Loucy (cell line): ENCODE measurements around the gene NEO1.

Experiments used
- H2AFZ ChIP-seq: fragments of 200-600 bp; sonication (generic); 2 replicates; pipeline ENCODE4 v1.6.0; 2016; ENCODE audit warnings: antibody characterized with exemption, mild to moderate bottlenecking, low read length, moderate library complexity
- H3F3A ChIP-seq: fragments of 200-600 bp; 2 replicates; pipeline ENCODE4 v1.6.0; 2016; ENCODE audit warnings: antibody characterized with exemption, low read depth, mild to moderate bottlenecking
- H3K27me3 ChIP-seq: fragments of 200-600 bp; sonication (generic); 2 replicates; pipeline ENCODE4 v1.6.1; 2014; ENCODE audit warnings: low read length, mild to moderate bottlenecking; ENCODE audit not compliant: insufficient read depth, poor library complexity, severe bottlenecking
- H3K36me3 ChIP-seq: fragments of 200-600 bp; sonication (generic); 2 replicates; pipeline ENCODE4 v1.6.1; 2016; ENCODE audit warnings: low read length; ENCODE audit not compliant: insufficient read depth
- H3K4me1 ChIP-seq: fragments of 200-600 bp; sonication (generic); 2 replicates; pipeline ENCODE4 v1.5.1; 2014; ENCODE audit warnings: low read length, mild to moderate bottlenecking; ENCODE audit not compliant: insufficient read depth, poor library complexity, severe bottlenecking
- H3K4me2 ChIP-seq: fragments of 200-600 bp; sonication (generic); 2 replicates; pipeline ENCODE4 v1.6.0; 2014; ENCODE audit warnings: antibody characterized with exemption, low read length, low read depth, mild to moderate bottlenecking; ENCODE audit not compliant: poor library complexity, severe bottlenecking
- H3K4me3 ChIP-seq: fragments of 200-600 bp; sonication (generic); 2 replicates; pipeline ENCODE4 v1.5.1; 2014; ENCODE audit warnings: low read length, mild to moderate bottlenecking, mixed read lengths; ENCODE audit not compliant: poor library complexity, severe bottlenecking
- H3K79me2 ChIP-seq: fragments of 200-600 bp; sonication (generic); 2 replicates; pipeline ENCODE4 v1.6.1; 2014; ENCODE audit warnings: low read length; ENCODE audit not compliant: insufficient read depth
- H3K9ac ChIP-seq: fragments of 200-600 bp; sonication (generic); 2 replicates; pipeline ENCODE4 v1.6.0; 2014; ENCODE audit warnings: mild to moderate bottlenecking, low read depth, low read length, moderate library complexity; ENCODE audit not compliant: poor library complexity, severe bottlenecking
- H3K9me2 ChIP-seq: fragments of 200-600 bp; sonication (generic); replicated peaks from 2 replicates; pipeline ENCODE4 v1.6.1; 2016; ENCODE audit warnings: low read depth, low read length, mixed read lengths
- H3K9me3 ChIP-seq: fragments of 200-600 bp; sonication (generic); 2 replicates; pipeline ENCODE4 v1.6.1; 2014; ENCODE audit warnings: mild to moderate bottlenecking, antibody characterized with exemption, low read length, low read depth; ENCODE audit not compliant: insufficient read depth
- H4K20me1 ChIP-seq: fragments of 200-600 bp; sonication (generic); 2 replicates; pipeline ENCODE4 v1.6.0; 2014; ENCODE audit warnings: antibody characterized with exemption, low read length, mild to moderate bottlenecking; ENCODE audit not compliant: insufficient read depth, poor library complexity, severe bottlenecking
- CTCF ChIP-seq: fragments of 200-600 bp; sonication (generic); conservative IDR thresholded peaks from 2 replicates; pipeline ENCODE4 v1.5.1; 2014; ENCODE audit warnings: mild to moderate bottlenecking, antibody characterized with exemption, low read length
- EZH2phosphoT487 ChIP-seq: fragments of 200-600 bp; IDR thresholded peaks from 2 replicates; pipeline ENCODE4 v1.6.1; 2018; ENCODE audit warnings: antibody characterized with exemption, mild to moderate bottlenecking, moderate library complexity, borderline replicate concordance

The NEO1 gene

GRCh38 chr15:73022161-73022560 is 30.1 kb upstream of the NEO1 start:
- Histone ChIP-seq H3K9ac (no peak overlapping the region), H4K20me1 (no peaks in the 10 kb centered on the region), H3K36me3 (no peaks in the 10 kb centered on the region), H3K4me3 (no peak overlapping the region), H3K9me3 (no peaks in the 10 kb centered on the region), H3K27me3 (no peaks in the 10 kb centered on the region), H2AFZ (no peak overlapping the region), H3K79me2 (no peaks in the 10 kb centered on the region), H3K9me2 (no peaks in the 10 kb centered on the region), H3K4me1 (no peaks in the 10 kb centered on the region), H3F3A (no peaks in the 10 kb centered on the region), H3K4me2 (no peak overlapping the region)
- TF ChIP-seq CTCF (no peak), EZH2phosphoT487 (no peak)

- Histone ChIP-seq H3K79me2 (no peaks in the 10 kb centered on the region), H3K9me3 (no peaks in the 10 kb centered on the region), H2AFZ (no peak overlapping the region), H3K4me3 (no peak overlapping the region), H3F3A (no peaks in the 10 kb centered on the region), H3K4me2 (no peak overlapping the region), H3K9me2 (no peaks in the 10 kb centered on the region), H3K4me1 (no peaks in the 10 kb centered on the region), H3K36me3 (no peaks in the 10 kb centered on the region), H3K27me3 (no peaks in the 10 kb centered on the region), H4K20me1 (no peaks in the 10 kb centered on the region), H3K9ac (no peak overlapping the region)
- TF ChIP-seq CTCF = no peak
- TF ChIP-seq EZH2phosphoT487 = no peak
Observed at GRCh38 chr15:73023071-73023470, 29.2 kb upstream of the NEO1 start.

GRCh38 chr15:73024168-73024567 is 28.1 kb upstream of the NEO1 start:
- no peak overlapping the region for H3K9ac ChIP-seq
- TF ChIP-seq CTCF (no peak), EZH2phosphoT487 (no peak)
- H3K4me3 ChIP-seq = no peak overlapping the region
- no peaks in the 10 kb centered on the region for H3K9me2 ChIP-seq
- H3F3A ChIP-seq = no peaks in the 10 kb centered on the region
- no peak overlapping the region for H3K4me2 ChIP-seq
- no peaks in the 10 kb centered on the region for H3K9me3 ChIP-seq
- H3K79me2 ChIP-seq = no peaks in the 10 kb centered on the region
- H4K20me1 ChIP-seq = no peaks in the 10 kb centered on the region
- H3K4me1 ChIP-seq = no peaks in the 10 kb centered on the region
- H2AFZ ChIP-seq = no peak overlapping the region
- H3K27me3 ChIP-seq = no peaks in the 10 kb centered on the region
- no peaks in the 10 kb centered on the region for H3K36me3 ChIP-seq
